Mesenchymal stem cell (in vitro differentiated cells and primary cell): Measurements from ENCODE around the gene OR6Q1.

Experiments
- DNase-seq: peaks from one replicate; pipeline ENCODE4 v3.0.0-alpha.2; 2013
- H2AFZ ChIP-seq: one replicate; pipeline ENCODE4 v1.6.1; 2013; ENCODE audit warnings: low read depth, mild to moderate bottlenecking, control low read depth, inconsistent platforms, low read length, moderate library complexity
- H2AK5ac ChIP-seq: 2 replicates; pipeline ENCODE4 v1.6.1; 2013; ENCODE audit warnings: low read length, moderate library complexity, mild to moderate bottlenecking, inconsistent platforms; ENCODE audit not compliant: severe bottlenecking
- H2BK120ac ChIP-seq: one replicate; pipeline ENCODE4 v1.6.1; 2013; ENCODE audit warnings: low read depth, mild to moderate bottlenecking, inconsistent platforms, low read length, moderate library complexity
- H2BK12ac ChIP-seq, 2 experiments: one replicate each; pipeline ENCODE4 v1.6.1; 2013; ENCODE audit warnings: inconsistent platforms in 2 of 2, low read length in 2 of 2, mild to moderate bottlenecking in 2 of 2, moderate library complexity in 2 of 2, control low read depth in 1 of 2
- H2BK15ac ChIP-seq: one replicate; pipeline ENCODE4 v1.6.1; 2013; ENCODE audit warnings: mild to moderate bottlenecking, low read depth, inconsistent platforms; ENCODE audit not compliant: poor library complexity, severe bottlenecking
- H2BK5ac ChIP-seq: 2 replicates; pipeline ENCODE4 v1.6.1; 2013; ENCODE audit warnings: low read depth, mild to moderate bottlenecking, low read length, control low read depth, inconsistent platforms; ENCODE audit not compliant: poor library complexity, severe bottlenecking
- H3K14ac ChIP-seq, 2 experiments: one replicate each; pipeline ENCODE4 v1.6.1; 2013; ENCODE audit warnings: inconsistent platforms in 2 of 2, low read length in 2 of 2, control low read depth in 1 of 2, mild to moderate bottlenecking in 1 of 2, moderate library complexity in 1 of 2
- H3K18ac ChIP-seq, 2 experiments: one replicate each; pipeline ENCODE4 v1.6.1; 2013; ENCODE audit warnings: inconsistent platforms in 2 of 2, low read length in 2 of 2, control low read depth in 1 of 2, low read depth in 1 of 2, mild to moderate bottlenecking in 1 of 2
- H3K23ac ChIP-seq, 2 experiments: one replicate each; pipeline ENCODE4 v1.6.1; 2013; ENCODE audit warnings: inconsistent platforms in 2 of 2, low read length in 2 of 2, mild to moderate bottlenecking in 2 of 2, moderate library complexity in 2 of 2, control low read depth in 1 of 2
- H3K27ac ChIP-seq: 2 replicates; pipeline ENCODE4 v1.5.1; 2013; ENCODE audit warnings: mild to moderate bottlenecking, moderate library complexity, low read length, control low read depth, inconsistent platforms; ENCODE audit not compliant: poor library complexity, severe bottlenecking
- H3K27me3 ChIP-seq, 2 experiments: 2 replicates each; pipeline versions ENCODE4 v1.6.1 to v1.7.0; 2013; ENCODE audit warnings: low read length in 2 of 2, mild to moderate bottlenecking in 2 of 2, moderate library complexity in 2 of 2, control low read depth in 1 of 2, inconsistent platforms in 1 of 2; ENCODE audit not compliant: control insufficient read depth in 1 of 2, insufficient read depth in 1 of 2
- H3K36me3 ChIP-seq, 2 experiments: 2 replicates each; pipeline versions ENCODE4 v1.6.1 to v1.7.0; 2013; ENCODE audit warnings: low read length in 2 of 2, control low read depth in 1 of 2, inconsistent platforms in 1 of 2, low read depth in 1 of 2, mild to moderate bottlenecking in 1 of 2; ENCODE audit not compliant: insufficient read depth in 2 of 2, control insufficient read depth in 1 of 2
- H3K4ac ChIP-seq, 2 experiments: one replicate each; pipeline ENCODE4 v1.6.1; 2013; ENCODE audit warnings: inconsistent platforms in 2 of 2, low read length in 2 of 2, mild to moderate bottlenecking in 2 of 2, moderate library complexity in 2 of 2, control low read depth in 1 of 2, low read depth in 1 of 2
- H3K4me1 ChIP-seq: 2 replicates; pipeline ENCODE4 v1.6.1; 2013; ENCODE audit warnings: low read depth, low read length, control low read depth; ENCODE audit not compliant: control insufficient read depth, insufficient read depth
- H3K4me2 ChIP-seq: 2 replicates; pipeline ENCODE4 v1.6.1; 2013; ENCODE audit warnings: low read length, mild to moderate bottlenecking, inconsistent platforms; ENCODE audit not compliant: poor library complexity, severe bottlenecking
- H3K4me3 ChIP-seq, 2 experiments: 2 replicates each; pipeline versions ENCODE4 v1.5.1 to v1.7.0; 2013; ENCODE audit warnings: low read length in 2 of 2, mild to moderate bottlenecking in 2 of 2, control low read depth in 1 of 2, low read depth in 1 of 2; ENCODE audit not compliant: insufficient read depth in 1 of 2
- H3K79me1 ChIP-seq: replicated peaks from 2 replicates; pipeline ENCODE4 v1.6.1; 2013; ENCODE audit warnings: mild to moderate bottlenecking, control low read depth, low read length, inconsistent platforms; ENCODE audit not compliant: poor library complexity, severe bottlenecking
- H3K9ac ChIP-seq: 2 replicates; pipeline ENCODE4 v1.7.0; 2013; ENCODE audit warnings: mild to moderate bottlenecking, low read length, moderate library complexity
- H3K9me3 ChIP-seq: 2 replicates; pipeline ENCODE4 v1.7.0; 2013; ENCODE audit warnings: mild to moderate bottlenecking, low read length; ENCODE audit not compliant: control insufficient read depth
- H4K8ac ChIP-seq: one replicate; pipeline ENCODE4 v1.6.1; 2013; ENCODE audit warnings: inconsistent platforms, mild to moderate bottlenecking, low read length, moderate library complexity
- H4K91ac ChIP-seq: one replicate; pipeline ENCODE4 v1.6.1; 2013; ENCODE audit warnings: mild to moderate bottlenecking, low read length, inconsistent platforms
- WGBS: methylation state at CpG from one replicate; pipeline ENCODE4 v1.1.7; 2013; ENCODE audit warnings: mixed read lengths; 5-methylcytosine and 5-hydroxymethylcytosine counted together

The OR6Q1 gene

DNA sequence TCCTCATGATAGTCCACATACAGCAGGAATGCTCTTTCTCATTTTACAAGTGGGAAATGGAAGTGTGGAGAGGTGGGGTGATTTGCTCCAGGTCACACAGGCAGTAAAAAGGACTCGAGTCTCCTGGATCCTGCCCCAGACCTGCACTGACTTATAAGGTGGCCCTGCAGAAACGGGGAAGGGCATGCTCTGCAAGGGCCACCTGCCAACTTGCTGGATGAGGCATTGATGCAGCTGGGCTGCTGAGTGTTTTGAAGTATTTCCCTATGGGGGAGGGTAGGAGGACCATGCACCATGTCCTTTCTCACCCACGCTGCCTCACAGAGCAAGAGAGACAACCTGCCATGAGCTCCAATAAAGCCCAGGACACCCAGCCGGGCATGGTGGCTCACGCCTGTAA, 36.9 kb downstream of the OR6Q1 start:
- Histone ChIP-seq H3K4me1 (peaks cover 2% of the 10 kb centered on the region), H2AFZ (no peak overlapping the region), H2AK5ac (no peak overlapping the region), H3K4ac (no peak overlapping the region), H3K27me3 (peaks cover 0 to 2% of the 10 kb centered on the region in 2 experiments), H2BK5ac (no peak overlapping the region), H2BK120ac (no peak overlapping the region), H2BK12ac (no peak overlapping the region), H3K18ac (no peak overlapping the region), H3K79me1 (no peaks in the 10 kb centered on the region), H4K8ac (no peak overlapping the region), H3K9ac (no peak overlapping the region), H3K4me2 (no peak overlapping the region), H3K36me3 (no peaks in the 10 kb centered on the region), H3K4me3 (no peak overlapping the region), H2BK15ac (no peak overlapping the region), H3K27ac (no peak overlapping the region), H3K9me3 (no peaks in the 10 kb centered on the region), H3K14ac (no peak overlapping the region), H4K91ac (no peak overlapping the region), H3K23ac (no peak overlapping the region)
- DNase-seq, result no peak
- 62% methylated on average over 3 of the region's 5 CpGs for WGBS

- Histone ChIP-seq H3K4me3 (no peak overlapping the region), H3K27me3 (peaks cover 0 to 2% of the 10 kb centered on the region in 2 experiments), H3K9ac (no peak overlapping the region), H3K27ac (no peak overlapping the region), H2AFZ (no peak overlapping the region), H2BK15ac (no peak overlapping the region), H4K91ac (no peak overlapping the region), H3K4me1 (peaks cover 2% of the 10 kb centered on the region), H3K14ac (no peak overlapping the region), H3K4me2 (no peak overlapping the region), H2AK5ac (no peak overlapping the region), H2BK12ac (no peak overlapping the region), H3K23ac (no peak overlapping the region), H3K18ac (no peak overlapping the region), H2BK5ac (no peak overlapping the region), H2BK120ac (no peak overlapping the region), H3K79me1 (no peaks in the 10 kb centered on the region), H3K36me3 (no peaks in the 10 kb centered on the region), H3K9me3 (no peaks in the 10 kb centered on the region), H3K4ac (no peak overlapping the region), H4K8ac (no peak overlapping the region)
- 57% methylated on average over 6 of the region's 6 CpGs for WGBS
- no peak for DNase-seq
Measured at GRCh38 chr11:58068655-58069054, 37.9 kb downstream of the OR6Q1 start.

- Histone ChIP-seq H3K23ac (no peak overlapping the region), H3K9me3 (no peaks in the 10 kb centered on the region), H4K91ac (no peak overlapping the region), H3K4me1 (peaks cover 2% of the 10 kb centered on the region), H3K4me3 (no peak overlapping the region), H4K8ac (no peak overlapping the region), H2BK12ac (no peak overlapping the region), H3K18ac (no peak overlapping the region), H3K79me1 (no peaks in the 10 kb centered on the region), H2AFZ (no peak overlapping the region), H3K27ac (no peak overlapping the region), H3K4ac (no peak overlapping the region), H2BK5ac (no peak overlapping the region), H3K36me3 (no peaks in the 10 kb centered on the region), H3K14ac (no peak overlapping the region), H3K4me2 (no peak overlapping the region), H2BK15ac (no peak overlapping the region), H3K27me3 (peaks cover 0 to 1% of the 10 kb centered on the region in 2 experiments), H2BK120ac (no peak overlapping the region), H2AK5ac (no peak overlapping the region), H3K9ac (no peak overlapping the region)
- DNase-seq, result no peak
- WGBS, result 50% methylated on average over 1 of the region's 1 CpG
Measured at GRCh38 chr11:58070585-58070984, 39.8 kb downstream of the OR6Q1 start.

DNA sequence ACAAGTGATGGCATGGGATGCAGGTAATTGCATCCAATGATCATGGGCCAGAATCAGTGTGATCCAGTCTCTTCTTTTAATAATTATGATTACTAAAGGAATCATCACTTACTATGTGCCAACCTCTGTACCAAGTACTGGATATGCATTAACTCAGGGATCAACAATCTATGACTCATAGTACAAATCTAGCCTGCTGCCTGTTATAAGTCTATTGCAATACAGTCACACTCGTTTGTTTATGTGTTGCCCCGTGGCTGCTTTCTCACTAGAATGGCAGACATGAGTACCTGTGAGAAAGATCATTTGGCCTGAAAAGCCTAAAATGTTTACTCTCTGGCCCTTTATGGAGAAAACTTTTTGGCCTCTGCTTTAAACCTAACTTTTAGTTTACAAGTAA, 45.0 kb downstream of the OR6Q1 start:
- 35% methylated on average over 2 of the region's 2 CpGs for WGBS

More for the DNA sequence above, 45.0 kb downstream of the OR6Q1 start:
- H2AK5ac ChIP-seq, result no peak overlapping the region
- no peak overlapping the region for H2BK15ac ChIP-seq
- H3K27me3 ChIP-seq, result no peaks in the 10 kb centered on the region
- H3K23ac ChIP-seq, result no peak overlapping the region
- no peaks in the 10 kb centered on the region for H3K79me1 ChIP-seq
- DNase-seq, result peak; percentile 35
- no peak overlapping the region for H3K4ac ChIP-seq
- no peak overlapping the region for H3K4me3 ChIP-seq
- H3K27ac ChIP-seq, result no peak overlapping the region
- no peak overlapping the region for H3K4me2 ChIP-seq
- H2AFZ ChIP-seq, result no peak overlapping the region
- H3K4me1 ChIP-seq, result no peaks in the 10 kb centered on the region
- H2BK12ac ChIP-seq, result no peak overlapping the region
- H3K18ac ChIP-seq, result no peak overlapping the region
- H3K36me3 ChIP-seq, result no peaks in the 10 kb centered on the region
- H4K91ac ChIP-seq, result no peak overlapping the region
- no peak overlapping the region for H4K8ac ChIP-seq
- H2BK120ac ChIP-seq, result no peak overlapping the region
- no peaks in the 10 kb centered on the region for H3K9me3 ChIP-seq
- no peak overlapping the region for H3K14ac ChIP-seq
- H2BK5ac ChIP-seq, result no peak overlapping the region
- no peak overlapping the region for H3K9ac ChIP-seq
